GM12891 (cell line): Measurements from ENCODE around the gene TPD52L2.

Experiments
- POLR2A ChIP-seq: IDR thresholded peaks from 2 replicates; pipeline ENCODE4 v1.6.1; 2011; ENCODE audit warnings: low read depth, low read length, control low read depth
- POLR2AphosphoS5 ChIP-seq: IDR thresholded peaks from 2 replicates; pipeline ENCODE4 v1.6.1; 2011; ENCODE audit warnings: low read depth, low read length, control low read depth
- SPI1 ChIP-seq: IDR thresholded peaks from 2 replicates; pipeline ENCODE4 v1.6.1; 2011; ENCODE audit warnings: low read depth, low read length, control low read depth
- TAF1 ChIP-seq: IDR thresholded peaks from 2 replicates; pipeline ENCODE4 v1.6.1; 2011; ENCODE audit warnings: low read depth, low read length, control low read depth

GRCh38 chr20:63934271-63935068 is 69.4 kb downstream of the TPD52L2 start:
- TF ChIP-seq TAF1: no peak
- TF ChIP-seq POLR2A: no peak
- TF ChIP-seq POLR2AphosphoS5: no peak
- no peak for TF ChIP-seq SPI1
